HEK293 (cell line): ENCODE data around the gene VSTM2L.

Experiments
- CTCF ChIA-PET: fragments of 350-600 bp; formaldehyde crosslinking; extraction: SDS; loops from one replicate; lab custom pipeline; 2021; ENCODE audit warnings: antibody characterized with exemption; lab: Yijun Ruan, JAX
- POLR2A ChIA-PET: fragments of 300-600 bp; formaldehyde crosslinking; extraction: SDS; loops from one replicate; lab custom pipeline; 2020; ENCODE audit warnings: antibody characterized with exemption, inconsistent platforms; lab: Yijun Ruan, JAX
- H3K27ac ChIP-seq: fragments of 200-500 bp; sonication (Bioruptor generic); 2 replicates; pipeline ENCODE4 v1.5.1; 2014; ENCODE audit warnings: low read depth, low read length, control low read depth, inconsistent platforms; ENCODE audit errors: extremely low read depth
- H3K36me3 ChIP-seq, 2 experiments: fragments of 200-500 bp in 1 of 2; sonication (Bioruptor generic) in 1 of 2; 1 replicate in 1 of 2; 2 replicates in 1 of 2; pipeline ENCODE4 v1.5.1; 2014 to 2017; ENCODE audit warnings: inconsistent platforms in 2 of 2, low read length in 2 of 2; ENCODE audit not compliant: control insufficient read depth in 2 of 2, insufficient read depth in 1 of 2
- H3K4me1 ChIP-seq: fragments of 200-500 bp; sonication (Bioruptor generic); 2 replicates; pipeline ENCODE4 v1.5.1; 2014; ENCODE audit warnings: mild to moderate bottlenecking, low read length, inconsistent platforms; ENCODE audit not compliant: control insufficient read depth, insufficient read depth
- H3K4me3 ChIP-seq: 2 replicates; pipeline ENCODE4 v1.5.1; 2011; ENCODE audit warnings: low read depth, mild to moderate bottlenecking, control low read depth, low read length, moderate library complexity
- H3K9me3 ChIP-seq: fragments of 200-500 bp; sonication (Bioruptor generic); 2 replicates; pipeline ENCODE4 v1.5.1; 2014; ENCODE audit warnings: low read depth, low read length, inconsistent platforms; ENCODE audit not compliant: control insufficient read depth, insufficient read depth
- BCL11A ChIP-seq: fragments of 450-650 bp; formaldehyde crosslinking; IDR thresholded peaks from 2 replicates; pipeline ENCODE4 v1.5.1; 2016; ENCODE audit warnings: low read depth, missing biosample characterization, missing genetic modification characterization
- GLI2 ChIP-seq: fragments of 450-650 bp; formaldehyde crosslinking; IDR thresholded peaks from 2 replicates; pipeline ENCODE4; 2017; ENCODE audit warnings: missing biosample characterization, missing genetic modification characterization, low read depth, borderline replicate concordance
- HOXA7 ChIP-seq: sonication (generic); formaldehyde crosslinking; IDR thresholded peaks from 2 replicates; pipeline ENCODE4 v1.8.1; 2022; ENCODE audit warnings: missing genetic modification reagents, borderline replicate concordance
- HOXC10 ChIP-seq: sonication (generic); formaldehyde crosslinking; IDR thresholded peaks from 2 replicates; pipeline ENCODE4 v1.8.1; 2023; ENCODE audit warnings: mild to moderate bottlenecking, missing genetic modification reagents
- KLF8 ChIP-seq: fragments of 450-650 bp; formaldehyde crosslinking; IDR thresholded peaks from 2 replicates; pipeline ENCODE4 v1.5.1; 2016; ENCODE audit warnings: missing biosample characterization, missing genetic modification characterization
- MYNN ChIP-seq: fragments of 450-650 bp; formaldehyde crosslinking; IDR thresholded peaks from 2 replicates; pipeline ENCODE4 v1.5.1; 2016; ENCODE audit warnings: missing biosample characterization, missing genetic modification characterization, borderline replicate concordance
- ZBTB7A ChIP-seq: fragments of 450-650 bp; formaldehyde crosslinking; IDR thresholded peaks from 2 replicates; pipeline ENCODE4 v1.5.1; 2016; ENCODE audit warnings: low read depth, missing biosample characterization, missing genetic modification characterization
- ZIC2 ChIP-seq: fragments of 450-650 bp; formaldehyde crosslinking; IDR thresholded peaks from 2 replicates; pipeline ENCODE4 v1.5.1; 2016; ENCODE audit warnings: missing biosample characterization, missing genetic modification characterization
- ZNF184 ChIP-seq: fragments of 450-650 bp; IDR thresholded peaks from 2 replicates; pipeline ENCODE4 v1.5.1; 2018; ENCODE audit warnings: missing biosample characterization, mild to moderate bottlenecking, missing genetic modification characterization
- ZNF214 ChIP-seq: fragments of 450-650 bp; formaldehyde crosslinking; IDR thresholded peaks from 2 replicates; pipeline ENCODE4 v1.5.1; 2017; ENCODE audit warnings: missing biosample characterization, mild to moderate bottlenecking, missing genetic modification characterization, borderline replicate concordance
- ZNF335 ChIP-seq: fragments of 450-650 bp; formaldehyde crosslinking; conservative IDR thresholded peaks from 2 replicates; pipeline ENCODE4 v1.5.1; 2016; ENCODE audit warnings: missing biosample characterization, missing genetic modification characterization
- ZNF473 ChIP-seq: fragments of 450-650 bp; formaldehyde crosslinking; IDR thresholded peaks from 2 replicates; pipeline ENCODE4 v1.5.1; 2017; ENCODE audit warnings: missing biosample characterization, missing genetic modification characterization
- ZNF701 ChIP-seq: fragments of 450-650 bp; formaldehyde crosslinking; IDR thresholded peaks from 2 replicates; pipeline ENCODE4 v1.5.1; 2016; ENCODE audit warnings: missing biosample characterization, missing genetic modification characterization
- ZNF707 ChIP-seq: fragments of 450-650 bp; formaldehyde crosslinking; IDR thresholded peaks from 2 replicates; pipeline ENCODE4 v1.5.1; 2016; ENCODE audit warnings: missing biosample characterization, missing genetic modification characterization
- ZNF747 ChIP-seq: fragments of 450-650 bp; formaldehyde crosslinking; IDR thresholded peaks from 2 replicates; pipeline ENCODE4 v1.5.1; 2016; ENCODE audit warnings: missing biosample characterization, missing genetic modification characterization
- TF ChIP-seq, protein P1 (sequence below): fragments of 450-650 bp; formaldehyde crosslinking; IDR thresholded peaks from 2 replicates; pipeline ENCODE4 v1.5.1; 2016; ENCODE audit warnings: missing biosample characterization, missing genetic modification characterization
- TF ChIP-seq, protein P2 (sequence below): fragments of 450-650 bp; formaldehyde crosslinking; IDR thresholded peaks from 2 replicates; pipeline ENCODE4 v1.5.1; 2016; ENCODE audit warnings: missing biosample characterization, missing genetic modification characterization

The VSTM2L gene

DNA sequence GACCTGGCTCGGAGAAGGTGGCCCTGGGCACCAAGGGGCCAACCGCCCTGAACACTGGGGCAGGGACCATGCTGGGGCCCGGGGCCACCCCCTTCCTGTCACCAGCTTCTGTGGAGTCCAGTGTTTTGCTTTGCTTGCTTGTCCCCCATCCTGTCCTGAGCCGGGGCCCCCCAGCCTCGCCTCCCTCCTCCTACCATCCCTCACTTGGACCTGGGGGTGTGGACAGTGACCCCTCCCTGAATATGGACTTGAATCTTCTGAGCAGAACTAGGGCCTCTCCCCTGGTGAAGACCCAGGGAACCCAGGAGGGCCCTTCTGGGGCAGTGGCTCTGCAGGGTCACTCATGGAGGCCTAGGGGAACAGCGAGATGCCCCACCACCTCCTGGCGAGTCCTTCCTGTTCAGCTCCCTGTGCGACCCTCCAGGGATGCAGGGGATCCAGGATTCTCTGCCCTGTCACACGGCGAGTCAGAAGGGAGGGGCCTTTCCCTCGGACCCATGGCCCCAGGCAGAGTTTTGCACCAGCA lies 41.6 kb downstream of the VSTM2L start:
- TF ChIP-seq ZIC2 (peak; percentile 49), ZNF473 (tag by site-specific recombination) (no peak), HOXA7 (CRISPR knock-in tag) (no peak)
- CTCF ChIA-PET = interaction anchor here (0.5 to 1.0 kb wide), 2 partner anchors 9 to 10 kb away, joined by 3 read pairs; no protein-coding TSS in a partner anchor
- Histone ChIP-seq H3K27ac (no peak overlapping the region), H3K4me3 (no peak overlapping the region), H3K4me1 (no peaks in the 10 kb centered on the region), H3K9me3 (no peaks in the 10 kb centered on the region), H3K36me3 (no peaks in the 10 kb centered on the region)
- POLR2A ChIA-PET = no interaction called here

DNA sequence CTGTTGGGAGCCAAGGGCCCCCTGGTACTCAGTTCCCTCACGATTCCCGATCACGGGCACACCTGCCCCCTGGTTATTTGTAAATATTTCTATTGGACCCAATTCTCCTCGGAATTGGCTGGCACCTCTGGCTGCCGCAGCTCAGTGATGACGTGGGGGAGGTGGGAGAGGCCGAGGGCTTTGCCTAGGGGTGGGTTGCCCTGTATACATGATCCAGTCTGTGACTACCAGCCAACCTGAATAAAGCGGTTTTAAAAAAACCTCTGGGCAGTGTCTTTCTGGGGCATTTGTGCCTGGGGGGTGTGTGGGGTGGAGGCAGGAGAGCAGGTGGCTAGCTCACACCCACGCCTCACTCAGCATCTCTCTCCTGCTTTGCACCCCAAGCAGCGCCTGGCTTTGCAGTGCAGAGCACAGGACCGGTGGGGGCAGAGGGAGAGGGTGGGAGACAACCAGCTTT lies 42.2 kb downstream of the VSTM2L start:
- Histone ChIP-seq H3K9me3 (no peaks in the 10 kb centered on the region), H3K36me3 (no peaks in the 10 kb centered on the region), H3K4me3 (no peak overlapping the region), H3K27ac (no peak overlapping the region), H3K4me1 (no peaks in the 10 kb centered on the region)
- TF ChIP-seq ZNF707 (tag by site-specific recombination) (no peak), BCL11A (no peak), ZNF701 (tag by site-specific recombination) (no peak), ZNF747 (tag by site-specific recombination) (no peak), MYNN (tag by site-specific recombination) (no peak), ZBTB7A (tag by site-specific recombination) (no peak), HOXC10 (no peak), GLI2 (no peak), ZNF184 (tag by site-specific recombination) (no peak), ZNF214 (tag by site-specific recombination) (no peak)
- TF ChIP-seq, protein P1, sequence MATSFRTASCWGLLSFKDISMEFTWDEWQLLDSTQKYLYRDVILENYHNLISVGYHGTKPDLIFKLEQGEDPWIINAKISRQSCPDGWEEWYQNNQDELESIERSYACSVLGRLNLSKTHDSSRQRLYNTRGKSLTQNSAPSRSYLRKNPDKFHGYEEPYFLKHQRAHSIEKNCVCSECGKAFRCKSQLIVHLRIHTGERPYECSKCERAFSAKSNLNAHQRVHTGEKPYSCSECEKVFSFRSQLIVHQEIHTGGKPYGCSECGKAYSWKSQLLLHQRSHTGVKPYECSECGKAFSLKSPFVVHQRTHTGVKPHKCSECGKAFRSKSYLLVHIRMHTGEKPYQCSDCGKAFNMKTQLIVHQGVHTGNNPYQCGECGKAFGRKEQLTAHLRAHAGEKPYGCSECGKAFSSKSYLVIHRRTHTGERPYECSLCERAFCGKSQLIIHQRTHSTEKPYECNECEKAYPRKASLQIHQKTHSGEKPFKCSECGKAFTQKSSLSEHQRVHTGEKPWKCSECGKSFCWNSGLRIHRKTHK (tag by site-specific recombination) = no peak
- POLR2A ChIA-PET = no interaction called here
- CTCF ChIA-PET = interaction anchor here (0.5 to 1.0 kb wide), 2 partner anchors 9 to 10 kb away, joined by 3 read pairs; no protein-coding TSS in a partner anchor

DNA sequence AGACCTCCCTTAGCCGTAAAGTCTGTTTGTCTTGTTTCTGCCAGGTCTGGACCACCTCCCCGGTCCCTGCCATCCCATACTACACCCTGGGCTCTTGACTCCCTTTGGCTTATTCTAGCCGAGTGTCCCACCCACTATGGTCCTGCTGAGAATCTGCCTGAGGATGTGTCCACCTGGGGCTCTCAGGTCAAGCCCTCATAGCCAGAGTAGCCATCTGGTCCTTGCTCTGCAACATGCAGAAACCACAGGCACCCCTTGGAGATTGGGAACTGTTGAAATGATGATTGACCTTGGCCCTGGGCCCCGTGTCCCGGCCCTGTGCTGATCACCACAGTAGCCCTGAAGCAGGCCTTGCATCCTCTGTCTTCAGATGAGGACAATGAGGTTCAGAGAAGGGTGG lies 44.0 kb downstream of the VSTM2L start:
- CTCF ChIA-PET = no interaction called here
- POLR2A ChIA-PET = no interaction called here
- no peaks in the 10 kb centered on the region for H3K36me3 ChIP-seq
- TF ChIP-seq KLF8 = no peak
- TF ChIP-seq ZNF335 (tag by site-specific recombination) = no peak
- TF ChIP-seq, protein P2, sequence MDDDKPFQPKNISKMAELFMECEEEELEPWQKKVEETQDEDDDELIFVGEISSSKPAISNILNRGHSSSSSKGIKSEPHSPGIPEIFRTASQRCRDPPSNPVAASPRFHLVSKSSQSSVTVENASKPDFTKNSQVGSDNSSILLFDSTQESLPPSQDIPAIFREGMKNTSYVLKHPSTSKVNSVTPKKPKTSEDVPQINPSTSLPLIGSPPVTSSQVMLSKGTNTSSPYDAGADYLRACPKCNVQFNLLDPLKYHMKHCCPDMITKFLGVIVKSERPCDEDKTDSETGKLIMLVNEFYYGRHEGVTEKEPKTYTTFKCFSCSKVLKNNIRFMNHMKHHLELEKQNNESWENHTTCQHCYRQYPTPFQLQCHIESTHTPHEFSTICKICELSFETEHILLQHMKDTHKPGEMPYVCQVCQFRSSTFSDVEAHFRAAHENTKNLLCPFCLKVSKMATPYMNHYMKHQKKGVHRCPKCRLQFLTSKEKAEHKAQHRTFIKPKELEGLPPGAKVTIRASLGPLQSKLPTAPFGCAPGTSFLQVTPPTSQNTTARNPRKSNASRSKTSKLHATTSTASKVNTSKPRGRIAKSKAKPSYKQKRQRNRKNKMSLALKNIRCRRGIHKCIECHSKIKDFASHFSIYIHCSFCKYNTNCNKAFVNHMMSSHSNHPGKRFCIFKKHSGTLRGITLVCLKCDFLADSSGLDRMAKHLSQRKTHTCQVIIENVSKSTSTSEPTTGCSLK (tag by site-specific recombination) = no peak
- no peak for TF ChIP-seq BCL11A
- H3K4me3 ChIP-seq = no peak overlapping the region
- H3K4me1 ChIP-seq = no peaks in the 10 kb centered on the region
- H3K27ac ChIP-seq = no peak overlapping the region
- H3K9me3 ChIP-seq = no peaks in the 10 kb centered on the region
